GM21528 (cell line): ENCODE data around the gene PARD6B.
"Not testable (repeated sequence)": the region's sequence is repeated elsewhere in the genome, so short reads cannot be mapped to it uniquely, and the experiment has no call there.

ENCODE experiments used
- ATAC-seq: cut with Tn5 transposase; IDR thresholded peaks from one replicate; pipeline ENCODE4 v1.9.1; 2021; ENCODE audit warnings: mild to moderate bottlenecking, moderate library complexity; ENCODE audit not compliant: unreplicated experiment, low FRiP score

PARD6B gene

GRCh38 chr20:50701041-50701963, 30.1 kb upstream of the PARD6B start:
- ATAC-seq: no peak

GRCh38 chr20:50703651-50704438, 27.5 kb upstream of the PARD6B start:
- not testable (repeated sequence) for ATAC-seq

- ATAC-seq: no peak
Measured at GRCh38 chr20:50704514-50704913, 26.9 kb upstream of the PARD6B start.

GRCh38 chr20:50704971-50705370, 26.4 kb upstream of the PARD6B start:
- ATAC-seq: no peak

- ATAC-seq: no peak
Measured at GRCh38 chr20:50708845-50709635, 22.3 kb upstream of the PARD6B start.

- ATAC-seq: no peak
Measured at GRCh38 chr20:50709636-50709973, 21.8 kb upstream of the PARD6B start.

GRCh38 chr20:50710492-50711063, 20.8 kb upstream of the PARD6B start:
- no peak for ATAC-seq

- no peak for ATAC-seq
Measured at GRCh38 chr20:50711113-50711825, 20.1 kb upstream of the PARD6B start.

GRCh38 chr20:50712771-50713656, 18.4 kb upstream of the PARD6B start:
- ATAC-seq: no peak

GRCh38 chr20:50713657-50714101, 17.7 kb upstream of the PARD6B start:
- ATAC-seq: no peak

GRCh38 chr20:50714426-50714825, 17.0 kb upstream of the PARD6B start:
- ATAC-seq: not testable (repeated sequence)

GRCh38 chr20:50715694-50716093, 15.7 kb upstream of the PARD6B start:
- no peak for ATAC-seq

- ATAC-seq: no peak
Measured at GRCh38 chr20:50716518-50716917, 14.9 kb upstream of the PARD6B start.

GRCh38 chr20:50717312-50717711, 14.1 kb upstream of the PARD6B start:
- ATAC-seq: no peak

- ATAC-seq: no peak
Measured at GRCh38 chr20:50717974-50718761, 13.2 kb upstream of the PARD6B start.

GRCh38 chr20:50719328-50719727, 12.1 kb upstream of the PARD6B start:
- ATAC-seq: no peak

GRCh38 chr20:50720026-50720425, 11.4 kb upstream of the PARD6B start:
- no peak for ATAC-seq

- ATAC-seq: no peak
Measured at GRCh38 chr20:50720582-50720981, 10.8 kb upstream of the PARD6B start.
